CD8-positive, alpha-beta memory T cell (primary cell): ENCODE data around the gene PRR7. TPM values are rescaled to one million over a fixed set of nuclear protein-coding genes. Genes with fewer than 3 reads are reported as not detected.

Experiments
- CTCF ChIA-PET: fragments of 350-600 bp; sonication (Branson Sonifier 250); formaldehyde crosslinking; loops from one replicate; lab custom pipeline; 2021; ENCODE audit warnings: antibody characterized with exemption; lab: Charles Lee
- POLR2A ChIA-PET: fragments of 350-600 bp; sonication (Branson Sonifier 250); formaldehyde crosslinking; loops from one replicate; lab custom pipeline; 2021; ENCODE audit warnings: antibody characterized with exemption; lab: Charles Lee
- DNase-seq, 5 donors: peaks; one replicate each; pipeline versions ENCODE4 v3.0.0 to v3.0.0-alpha.2; 2020 to 2022; ENCODE audit warnings: mixed read lengths in 1 of 5
- H3K27ac ChIP-seq: one replicate; pipeline ENCODE4 v1.7.0; 2013; ENCODE audit warnings: low read depth, mild to moderate bottlenecking, low read length, moderate library complexity
- H3K27me3 ChIP-seq: 2 replicates; pipeline ENCODE4 v1.7.0; 2013; ENCODE audit warnings: low read length, mild to moderate bottlenecking; ENCODE audit not compliant: insufficient read depth, poor library complexity, severe bottlenecking
- H3K36me3 ChIP-seq: 2 replicates; pipeline ENCODE4 v1.7.0; 2013; ENCODE audit warnings: mild to moderate bottlenecking, low read length, moderate library complexity; ENCODE audit not compliant: insufficient read depth
- H3K4me1 ChIP-seq: 2 replicates; pipeline ENCODE4 v1.7.0; 2013; ENCODE audit warnings: mild to moderate bottlenecking, low read length, moderate library complexity; ENCODE audit not compliant: insufficient read depth
- H3K4me3 ChIP-seq: 2 replicates; pipeline ENCODE4 v1.7.0; 2013; ENCODE audit warnings: mild to moderate bottlenecking, low read length
- H3K9me3 ChIP-seq: 2 replicates; pipeline ENCODE4 v1.7.0; 2013; ENCODE audit warnings: mild to moderate bottlenecking, low read length
- H3K27ac Mint-ChIP-seq, 8 donors: one replicate each; pipeline ENCODE4 v1.8.0; 2020 to 2021; ENCODE audit warnings: mixed read lengths in 8 of 8, mild to moderate bottlenecking in 6 of 8, inconsistent platforms in 3 of 8, moderate library complexity in 3 of 8
- H3K27me3 Mint-ChIP-seq, 2 donors: one replicate each; pipeline ENCODE4 v1.8.0; 2020 to 2021; ENCODE audit warnings: mixed read lengths in 2 of 2, mild to moderate bottlenecking in 1 of 2, moderate library complexity in 1 of 2
- H3K36me3 Mint-ChIP-seq, 3 donors: one replicate each; pipeline ENCODE4 v1.8.0; 2020 to 2021; ENCODE audit warnings: mixed read lengths in 3 of 3, inconsistent platforms in 1 of 3, mild to moderate bottlenecking in 1 of 3
- H3K4me1 Mint-ChIP-seq, 3 donors: one replicate each; pipeline ENCODE4 v1.8.0; 2020 to 2021; ENCODE audit warnings: mixed read lengths in 3 of 3, inconsistent platforms in 1 of 3, mild to moderate bottlenecking in 1 of 3
- H3K4me3 Mint-ChIP-seq, 7 donors: one replicate each; pipeline ENCODE4 v1.8.0; 2020 to 2021; ENCODE audit warnings: mixed read lengths in 7 of 7, mild to moderate bottlenecking in 6 of 7, moderate library complexity in 4 of 7, inconsistent platforms in 2 of 7
- H3K9me3 Mint-ChIP-seq, 5 donors: one replicate each; pipeline ENCODE4 v1.8.0; 2020 to 2022; ENCODE audit warnings: mixed read lengths in 5 of 5, mild to moderate bottlenecking in 3 of 5, moderate library complexity in 2 of 5, inconsistent platforms in 1 of 5
- polyA plus RNA-seq: library from polyadenylated mRNA; unstranded; fragments of 300-500 nt; fragmentation: Illumina TruSeq; gene quantifications from one replicate; pipeline ENCODE4 v1.2.3, GENCODE V29; 2021
- total RNA-seq, 2 experiments: library from RNA; stranded (reverse); gene quantifications; one replicate each; pipeline ENCODE4 v1.2.3, GENCODE V29; 2021

The PRR7 gene
- total and polyA plus RNA-seq, 3 experiments from 2014 or later = 14.7 to 22.1 (median 15.3) TPM

DNA sequence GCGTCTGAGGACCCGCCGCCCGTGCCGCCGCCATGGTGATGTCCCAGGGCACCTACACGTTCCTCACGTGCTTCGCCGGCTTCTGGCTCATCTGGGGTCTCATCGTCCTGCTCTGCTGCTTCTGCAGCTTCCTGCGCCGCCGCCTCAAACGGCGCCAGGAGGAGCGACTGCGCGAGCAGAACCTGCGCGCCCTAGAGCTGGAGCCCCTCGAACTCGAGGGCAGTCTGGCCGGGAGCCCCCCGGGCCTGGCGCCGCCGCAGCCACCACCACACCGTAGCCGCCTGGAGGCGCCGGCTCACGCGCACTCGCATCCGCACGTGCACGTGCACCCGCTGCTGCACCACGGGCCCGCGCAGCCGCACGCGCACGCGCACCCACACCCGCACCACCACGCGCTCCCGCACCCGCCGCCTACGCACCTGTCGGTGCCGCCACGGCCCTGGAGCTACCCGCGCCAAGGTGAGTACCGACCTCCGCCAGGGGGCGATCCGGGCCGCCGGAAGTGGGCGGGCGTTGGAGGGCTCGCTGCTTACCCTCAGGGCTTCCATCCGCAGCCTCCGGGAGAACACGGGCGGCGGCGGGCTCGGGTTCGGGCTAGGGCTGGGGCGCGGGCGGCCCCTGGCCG lies 8.5 kb downstream of the PRR7 start:
- peaks cover 0 to 11% (median 2%) of the 10 kb centered on the region in 3 donors for H3K36me3 Mint-ChIP-seq
- CTCF ChIA-PET = interaction anchor here (0.7 to 20.8 kb wide), 36 partner anchors 11 to 146 kb away, joined by 3 to 326 read pairs (median 6); partner anchors contain the start of genes DBN1, DDX41, F12 and GRK6
- H3K27me3 Mint-ChIP-seq = peaks cover 0 to 4% of the 10 kb centered on the region in 2 donors
- peak overlapping the region; percentile 85 to 94 (median 90) for H3K4me3 Mint-ChIP-seq
- H3K9me3 Mint-ChIP-seq = no peaks in the 10 kb centered on the region
- Histone ChIP-seq H3K36me3 (no peaks in the 10 kb centered on the region), H3K27me3 (no peaks in the 10 kb centered on the region), H3K9me3 (no peaks in the 10 kb centered on the region), H3K27ac (peak overlapping the region; percentile 87), H3K4me1 (peaks cover 20% of the 10 kb centered on the region), H3K4me3 (peak overlapping the region; percentile 59)
- H3K4me1 Mint-ChIP-seq = peaks cover 19 to 32% (median 19%) of the 10 kb centered on the region in 3 donors
- peak overlapping the region; percentile 66 to 97 (median 84) for H3K27ac Mint-ChIP-seq
- POLR2A ChIA-PET = interaction anchor here (0.6 to 6.8 kb wide), 17 partner anchors 10 to 453 kb away, joined by 3 to 112 read pairs (median 7); partner anchors contain the start of genes GRK6, PDLIM7 and PRR7
- DNase-seq = peak; percentile 89 to 97 (median 94)

DNA sequence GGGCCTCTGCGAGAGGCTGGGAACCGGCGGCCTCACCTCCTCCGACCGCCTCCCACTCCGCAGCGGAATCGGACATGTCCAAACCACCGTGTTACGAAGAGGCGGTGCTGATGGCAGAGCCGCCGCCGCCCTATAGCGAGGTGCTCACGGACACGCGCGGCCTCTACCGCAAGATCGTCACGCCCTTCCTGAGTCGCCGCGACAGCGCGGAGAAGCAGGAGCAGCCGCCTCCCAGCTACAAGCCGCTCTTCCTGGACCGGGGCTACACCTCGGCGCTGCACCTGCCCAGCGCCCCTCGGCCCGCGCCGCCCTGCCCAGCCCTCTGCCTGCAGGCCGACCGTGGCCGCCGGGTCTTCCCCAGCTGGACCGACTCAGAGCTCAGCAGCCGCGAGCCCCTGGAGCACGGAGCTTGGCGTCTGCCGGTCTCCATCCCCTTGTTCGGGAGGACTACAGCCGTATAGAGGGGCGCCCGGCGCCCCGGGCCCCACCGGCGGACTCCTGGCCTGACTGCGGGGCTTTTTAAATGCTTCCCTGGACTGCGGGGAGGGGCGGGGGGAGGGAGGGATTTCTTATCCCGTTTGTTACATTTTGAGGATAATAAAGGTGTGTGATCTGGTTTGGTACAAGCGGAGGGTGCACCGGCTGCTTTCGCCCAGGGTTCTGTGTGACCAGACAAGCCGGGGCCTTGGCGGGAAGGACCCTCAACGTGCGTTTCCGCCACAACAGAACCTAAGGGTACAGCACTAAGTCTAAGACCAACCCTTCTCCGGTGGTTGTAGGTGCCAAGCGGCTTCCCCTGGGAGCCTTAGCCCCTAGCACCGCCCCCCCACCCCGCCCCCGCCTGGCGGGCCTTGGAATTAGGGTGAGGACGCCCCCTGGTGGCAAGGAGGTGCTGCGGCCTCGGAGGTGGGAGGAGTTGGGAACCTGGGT lies 9.3 kb downstream of the PRR7 start:
- Mint-ChIP-seq H3K4me3 (peak overlapping the region; percentile 85 to 94 (median 90)), H3K27me3 (peaks cover 0 to 4% of the 10 kb centered on the region in 2 donors), H3K9me3 (no peaks in the 10 kb centered on the region), H3K4me1 (peaks cover 16 to 30% (median 16%) of the 10 kb centered on the region in 3 donors), H3K27ac (peak overlapping the region; percentile 85 to 98 (median 96)), H3K36me3 (peaks cover 0 to 11% (median 2%) of the 10 kb centered on the region in 3 donors)
- Histone ChIP-seq H3K4me3 (peak overlapping the region; percentile 59), H3K27ac (peak overlapping the region; percentile 87), H3K9me3 (no peaks in the 10 kb centered on the region), H3K36me3 (no peaks in the 10 kb centered on the region), H3K4me1 (peaks cover 20% of the 10 kb centered on the region), H3K27me3 (no peaks in the 10 kb centered on the region)
- ChIA-PET POLR2A (interaction anchor here (0.6 to 6.8 kb wide), 15 partner anchors 11 to 144 kb away, joined by 3 to 112 read pairs (median 11); partner anchors contain the start of genes GRK6, PDLIM7 and PRR7), CTCF (interaction anchor here (0.7 to 20.8 kb wide), 38 partner anchors 12 to 147 kb away, joined by 3 to 326 read pairs (median 6); partner anchors contain the start of genes DBN1, DDX41, F12 and GRK6)
- peak; percentile 83 to 96 (median 94) for DNase-seq

DNA sequence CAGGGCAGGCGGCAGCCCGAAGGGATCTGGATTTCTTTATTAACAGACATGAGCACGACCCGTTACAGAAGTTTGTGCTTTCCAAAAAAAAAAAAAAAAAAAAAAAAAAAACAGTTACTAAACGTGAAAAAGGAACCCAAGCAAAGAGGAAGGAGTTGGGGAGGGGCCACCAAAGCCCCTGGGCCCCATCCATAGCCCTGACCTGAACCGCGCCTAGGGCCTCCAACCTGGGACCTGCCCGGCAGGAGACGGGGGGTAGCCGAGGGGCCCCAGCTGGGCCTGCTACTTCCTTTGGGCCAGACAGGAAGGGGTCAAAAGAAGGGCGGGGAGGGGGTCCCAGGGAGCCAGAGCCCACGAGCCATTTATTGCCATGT lies 10.0 kb downstream of the PRR7 start:
- peak overlapping the region in 6 of 7 donors; percentile 85 to 93 (median 90) for H3K4me3 Mint-ChIP-seq
- peaks cover 0 to 8% of the 10 kb centered on the region in 2 donors for H3K27me3 Mint-ChIP-seq
- peaks cover 0 to 11% (median 2%) of the 10 kb centered on the region in 3 donors for H3K36me3 Mint-ChIP-seq
- DNase-seq = no peak
- no peak overlapping the region for H3K27ac ChIP-seq
- H3K9me3 ChIP-seq = no peaks in the 10 kb centered on the region
- H3K36me3 ChIP-seq = no peaks in the 10 kb centered on the region
- H3K9me3 Mint-ChIP-seq = no peaks in the 10 kb centered on the region
- no peaks in the 10 kb centered on the region for H3K27me3 ChIP-seq
- no peak overlapping the region for H3K4me3 ChIP-seq
- H3K27ac Mint-ChIP-seq = peak overlapping the region in 6 of 8 donors; percentile 57 to 98 (median 96)
- CTCF ChIA-PET = interaction anchor here (1.0 to 20.8 kb wide), 14 partner anchors 9 to 148 kb away, joined by 3 to 326 read pairs (median 20); partner anchors contain the start of genes DBN1, F12, GRK6 and PDLIM7
- peaks cover 20% of the 10 kb centered on the region for H3K4me1 ChIP-seq
- H3K4me1 Mint-ChIP-seq = peaks cover 17 to 30% (median 19%) of the 10 kb centered on the region in 3 donors
- POLR2A ChIA-PET = interaction anchor here (3.4 to 6.8 kb wide), 4 partner anchors 11 to 67 kb away, joined by 20 to 112 read pairs (median 47); partner anchors contain the start of genes GRK6 and PRR7

DNA sequence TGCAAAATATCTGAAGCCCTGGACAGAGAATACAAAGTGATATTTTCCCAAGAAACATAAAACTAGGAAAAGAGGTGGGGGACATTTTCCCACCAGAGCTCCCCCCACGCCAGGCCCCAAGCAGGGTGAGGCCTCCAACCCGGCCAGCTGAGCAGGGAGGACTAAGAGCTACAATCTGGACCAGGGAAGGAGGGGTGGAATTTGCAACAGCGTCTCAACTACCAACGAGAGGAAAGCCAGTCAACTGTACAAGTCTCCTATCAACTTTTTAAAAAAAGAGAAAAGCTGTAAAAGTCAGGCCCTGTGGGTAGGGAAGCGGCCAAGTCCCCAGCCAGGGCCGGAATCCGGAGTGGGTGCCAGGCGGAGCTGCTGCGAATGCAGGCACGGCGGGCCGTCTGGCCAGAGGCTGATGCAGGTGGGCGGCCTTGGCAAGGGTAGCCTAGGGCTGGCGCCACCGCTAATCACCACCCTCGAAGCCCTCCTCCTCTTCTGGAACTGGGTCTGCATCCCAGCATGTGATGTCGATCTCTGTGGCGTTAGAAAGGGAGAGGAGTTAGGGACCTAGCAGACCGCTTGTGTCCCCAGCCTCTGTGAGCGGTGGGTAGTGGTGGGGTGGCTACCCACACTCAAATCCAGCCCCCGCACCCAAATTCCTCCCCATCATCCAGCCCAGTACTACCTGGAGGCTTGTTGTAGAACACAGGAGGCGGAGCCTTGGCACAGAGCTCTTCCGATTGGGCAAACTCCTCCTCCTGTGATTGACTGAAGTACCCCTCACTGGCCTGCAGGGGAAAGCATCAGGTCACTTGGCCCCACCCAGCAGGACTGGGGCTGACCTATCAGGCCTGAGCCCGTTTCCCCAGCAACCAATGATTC lies 10.6 kb downstream of the PRR7 start:
- Mint-ChIP-seq H3K36me3 (peaks cover 0 to 11% (median 2%) of the 10 kb centered on the region in 3 donors), H3K4me1 (peaks cover 15 to 32% (median 16%) of the 10 kb centered on the region in 3 donors), H3K27ac (peak overlapping the region in 7 of 8 donors; percentile 22 to 98 (median 71)), H3K27me3 (peaks cover 0 to 8% of the 10 kb centered on the region in 2 donors), H3K9me3 (no peaks in the 10 kb centered on the region), H3K4me3 (peak overlapping the region in 5 of 7 donors; percentile 26 to 81 (median 62))
- CTCF ChIA-PET = interaction anchor here (0.6 to 20.8 kb wide), 18 partner anchors 9 to 148 kb away, joined by 3 to 326 read pairs (median 6); partner anchors contain the start of genes DBN1, F12, GRK6 and PDLIM7
- no peaks in the 10 kb centered on the region for H3K27me3 ChIP-seq
- H3K4me3 ChIP-seq = no peak overlapping the region
- peak in 4 of 5 donors; percentile 54 to 67 (median 56) for DNase-seq
- POLR2A ChIA-PET = interaction anchor here (0.5 to 6.8 kb wide), 4 partner anchors 12 to 67 kb away, joined by 3 to 112 read pairs (median 47); partner anchors contain the start of gene PRR7
- H3K27ac ChIP-seq = no peak overlapping the region
- no peaks in the 10 kb centered on the region for H3K9me3 ChIP-seq
- peaks cover 20% of the 10 kb centered on the region for H3K4me1 ChIP-seq
- no peaks in the 10 kb centered on the region for H3K36me3 ChIP-seq

DNA sequence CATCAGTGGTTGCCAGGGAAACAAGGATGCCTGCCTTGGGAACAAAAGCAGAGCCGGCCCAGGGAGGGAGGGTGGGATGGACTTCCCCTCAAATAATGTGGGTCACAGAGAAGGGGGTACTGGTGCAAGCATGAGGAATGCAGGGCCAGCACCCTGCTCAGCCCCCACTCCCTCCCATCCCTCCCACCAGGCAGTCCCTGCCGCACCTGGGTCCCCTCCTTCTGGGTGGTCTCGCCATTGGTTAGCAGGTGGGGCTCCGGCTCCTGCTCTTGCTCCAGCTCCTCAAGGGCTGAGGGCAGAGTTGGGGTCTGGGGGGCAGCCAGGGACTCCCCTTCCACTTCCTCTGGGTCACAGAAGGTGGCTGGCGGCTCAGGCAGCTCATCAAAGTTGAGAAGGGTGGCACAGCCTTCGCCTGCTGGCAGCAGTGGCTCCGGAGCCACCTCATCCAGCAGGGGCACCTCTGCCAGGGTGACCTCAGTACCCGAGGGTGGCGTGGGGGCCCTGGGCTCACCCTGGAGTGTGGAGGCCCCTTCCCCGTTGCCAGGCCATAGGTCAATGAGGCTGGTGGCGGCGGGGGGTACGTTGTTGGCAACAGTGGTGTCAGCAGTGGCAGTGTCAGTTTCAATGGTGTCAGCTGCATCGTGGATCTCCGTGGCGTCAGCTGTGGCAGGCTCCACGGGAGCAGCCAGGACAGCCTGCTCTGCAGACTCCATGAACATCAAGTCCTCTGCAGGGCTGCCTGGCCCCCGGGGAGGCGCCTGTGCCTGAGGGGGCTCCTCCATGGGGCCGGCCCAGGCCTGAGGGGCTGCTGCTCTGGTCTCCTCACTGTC lies 11.5 kb downstream of the PRR7 start:
- Mint-ChIP-seq H3K9me3 (no peaks in the 10 kb centered on the region), H3K27ac (peak overlapping the region in 4 of 8 donors; percentile 59 to 94 (median 80)), H3K36me3 (peaks cover 0 to 11% (median 2%) of the 10 kb centered on the region in 3 donors), H3K4me3 (peak overlapping the region in 1 of 7 donors; percentile 81), H3K27me3 (peaks cover 0 to 8% of the 10 kb centered on the region in 2 donors), H3K4me1 (peaks cover 18 to 36% (median 20%) of the 10 kb centered on the region in 3 donors)
- no peaks in the 10 kb centered on the region for H3K9me3 ChIP-seq
- no peak overlapping the region for H3K4me3 ChIP-seq
- no peaks in the 10 kb centered on the region for H3K27me3 ChIP-seq
- ChIA-PET CTCF (interaction anchor here (0.6 to 20.8 kb wide), 12 partner anchors 10 to 149 kb away, joined by 3 to 326 read pairs (median 31); partner anchors contain the start of genes DBN1, F12, GRK6 and PDLIM7), POLR2A (interaction anchor here (0.5 to 6.8 kb wide), 3 partner anchors 22 to 68 kb away, joined by 3 to 112 read pairs (median 48); no protein-coding TSS in a partner anchor)
- H3K27ac ChIP-seq = no peak overlapping the region
- no peak for DNase-seq
- peaks cover 20% of the 10 kb centered on the region for H3K4me1 ChIP-seq
- H3K36me3 ChIP-seq = no peaks in the 10 kb centered on the region

DNA sequence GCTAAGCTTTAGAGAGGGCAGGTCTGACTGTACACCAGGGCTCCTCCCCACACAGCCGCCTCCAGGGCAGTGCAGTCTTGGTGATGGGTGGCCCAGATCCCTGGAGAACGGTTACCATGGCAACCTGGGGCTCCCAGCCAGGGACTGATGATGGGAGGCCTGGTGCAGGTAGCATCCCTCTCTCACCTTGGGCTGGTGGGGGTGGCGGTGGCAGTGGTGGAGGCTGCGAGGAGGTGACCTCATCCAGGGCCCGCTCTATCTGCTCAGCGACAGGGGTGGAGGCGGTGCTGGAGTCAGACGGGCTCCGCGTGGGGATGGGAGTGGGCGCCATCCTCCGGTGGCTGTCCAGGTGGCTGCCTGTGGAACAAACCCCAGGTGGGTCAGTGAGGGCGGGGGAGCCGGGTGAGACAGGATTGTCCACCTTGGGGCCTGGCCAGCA lies 12.3 kb downstream of the PRR7 start:
- ChIA-PET CTCF (interaction anchor here (4.8 to 20.8 kb wide), 4 partner anchors 30 to 68 kb away, joined by 48 to 326 read pairs (median 87); partner anchors contain the start of genes GRK6 and PDLIM7), POLR2A (no interaction called here)
- Mint-ChIP-seq H3K27ac (no peak overlapping the region), H3K4me3 (no peak overlapping the region), H3K36me3 (peaks cover 0 to 14% (median 2%) of the 10 kb centered on the region in 3 donors), H3K9me3 (no peaks in the 10 kb centered on the region), H3K27me3 (peaks cover 0 to 5% of the 10 kb centered on the region in 2 donors), H3K4me1 (peaks cover 14 to 30% (median 18%) of the 10 kb centered on the region in 3 donors)
- H3K27ac ChIP-seq = no peak overlapping the region
- no peak for DNase-seq
- H3K9me3 ChIP-seq = no peaks in the 10 kb centered on the region
- peaks cover 12% of the 10 kb centered on the region for H3K4me1 ChIP-seq
- no peaks in the 10 kb centered on the region for H3K27me3 ChIP-seq
- H3K36me3 ChIP-seq = no peaks in the 10 kb centered on the region
- no peak overlapping the region for H3K4me3 ChIP-seq
